ENCODE data around the gene TRPM2.

The TRPM2 gene

GRCh38 chr21:44419679-44420078 lies 66.3 kb downstream of the TRPM2 start:
- Mint-ChIP-seq H3K27me3 (ENCODE audit: low read depth, poor library complexity) (no peaks in the 10 kb centered on the region), H3K4me3 (no peak overlapping the region), H3K36me3 (ENCODE audit: low read depth) (no peaks in the 10 kb centered on the region), H3K27ac (no peak overlapping the region), H3K9me3 (peaks cover 16% of the 10 kb centered on the region), H3K4me1 (peaks cover 23% of the 10 kb centered on the region)
- TF ChIP-seq CTCF (IDR thresholded peaks at IDR 0.05) = no peak
- DNase-seq = no peak

- Mint-ChIP-seq H3K27ac (no peak overlapping the region), H3K4me3 (no peak overlapping the region), H3K9me3 (peaks cover 16% of the 10 kb centered on the region), H3K4me1 (peaks cover 25% of the 10 kb centered on the region), H3K36me3 (ENCODE audit: low read depth) (no peaks in the 10 kb centered on the region), H3K27me3 (ENCODE audit: low read depth, poor library complexity) (no peaks in the 10 kb centered on the region)
- no peak for DNase-seq
- no peak for TF ChIP-seq CTCF (IDR thresholded peaks at IDR 0.05)
These were observed 67.2 kb downstream of the TRPM2 start for GRCh38 chr21:44420416-44421205.

- TF ChIP-seq CTCF (IDR thresholded peaks at IDR 0.05) = no peak
- Mint-ChIP-seq H3K27me3 (ENCODE audit: low read depth, poor library complexity) (peaks cover 2% of the 10 kb centered on the region), H3K27ac (no peak overlapping the region), H3K9me3 (peaks cover 16% of the 10 kb centered on the region), H3K36me3 (ENCODE audit: low read depth) (no peaks in the 10 kb centered on the region), H3K4me3 (no peak overlapping the region), H3K4me1 (peaks cover 25% of the 10 kb centered on the region)
- no peak for DNase-seq
These were observed 68.8 kb downstream of the TRPM2 start for GRCh38 chr21:44421901-44422840.

GRCh38 chr21:44423312-44423821 lies 69.9 kb downstream of the TRPM2 start:
- H3K4me1 Mint-ChIP-seq = peaks cover 25% of the 10 kb centered on the region
- no peak for DNase-seq
- no peak overlapping the region for H3K27ac Mint-ChIP-seq
- TF ChIP-seq CTCF (IDR thresholded peaks at IDR 0.05) = no peak
- no peaks in the 10 kb centered on the region for H3K36me3 Mint-ChIP-seq (ENCODE audit: low read depth)
- H3K4me3 Mint-ChIP-seq = no peak overlapping the region
- H3K9me3 Mint-ChIP-seq = peaks cover 16% of the 10 kb centered on the region
- peaks cover 5% of the 10 kb centered on the region for H3K27me3 Mint-ChIP-seq (ENCODE audit: low read depth, poor library complexity)

- H3K4me1 Mint-ChIP-seq = peaks cover 25% of the 10 kb centered on the region
- H3K9me3 Mint-ChIP-seq = peaks cover 17% of the 10 kb centered on the region
- H3K27ac Mint-ChIP-seq = no peak overlapping the region
- DNase-seq = no peak
- TF ChIP-seq CTCF (IDR thresholded peaks at IDR 0.05) = no peak
- H3K4me3 Mint-ChIP-seq = no peak overlapping the region
- peaks cover 5% of the 10 kb centered on the region for H3K27me3 Mint-ChIP-seq (ENCODE audit: low read depth, poor library complexity)
- no peaks in the 10 kb centered on the region for H3K36me3 Mint-ChIP-seq (ENCODE audit: low read depth)
These were observed 70.7 kb downstream of the TRPM2 start for GRCh38 chr21:44423941-44424607.

All from nephron progenitor cell (in vitro differentiated cells).